Coronary artery (tissue), 2 donors: ENCODE measurements around the gene ACBD6.

Source experiments
- DNase-seq: peaks from one replicate; pipeline ENCODE4 v3.0.0-alpha.2; 2017; ENCODE audit warnings: low spot score
- H3K27ac ChIP-seq, 2 donors: fragments of 200-600 bp; sonication (generic); one replicate each; pipeline ENCODE4 v1.5.1; 2016 to 2019
- H3K4me3 ChIP-seq: fragments of 200-600 bp; sonication (generic); 2 replicates; pipeline ENCODE4 v1.5.1; 2016; ENCODE audit warnings: mild to moderate bottlenecking, moderate library complexity
- TF ChIP-seq, protein P1 (sequence below): fragments of 200-600 bp; sonication (generic); IDR thresholded peaks from one replicate; pipeline ENCODE4 v1.5.1; 2019; ENCODE audit warnings: antibody characterized with exemption

Gene ACBD6

DNA sequence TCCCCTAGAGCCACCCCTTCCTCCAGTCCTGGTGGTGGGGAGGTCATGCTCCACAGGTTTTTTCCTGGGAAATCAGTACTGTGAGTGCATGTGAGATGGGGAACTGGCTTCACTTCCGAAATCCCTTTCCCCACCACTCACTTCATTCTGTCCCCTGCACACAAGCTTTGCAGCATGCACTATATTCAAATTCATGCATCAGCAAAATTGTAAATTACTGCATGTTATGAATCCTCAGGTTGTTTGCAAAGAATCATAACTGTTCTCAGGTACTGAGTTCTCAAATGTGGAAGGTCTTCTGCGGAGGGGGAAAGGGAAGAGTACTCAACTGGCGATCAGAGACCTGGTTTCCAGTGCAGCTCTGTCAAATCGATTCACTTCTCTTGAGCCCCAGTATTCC is 230.0 kb downstream of the ACBD6 start:
- no peak for DNase-seq
- TF ChIP-seq, protein P1, sequence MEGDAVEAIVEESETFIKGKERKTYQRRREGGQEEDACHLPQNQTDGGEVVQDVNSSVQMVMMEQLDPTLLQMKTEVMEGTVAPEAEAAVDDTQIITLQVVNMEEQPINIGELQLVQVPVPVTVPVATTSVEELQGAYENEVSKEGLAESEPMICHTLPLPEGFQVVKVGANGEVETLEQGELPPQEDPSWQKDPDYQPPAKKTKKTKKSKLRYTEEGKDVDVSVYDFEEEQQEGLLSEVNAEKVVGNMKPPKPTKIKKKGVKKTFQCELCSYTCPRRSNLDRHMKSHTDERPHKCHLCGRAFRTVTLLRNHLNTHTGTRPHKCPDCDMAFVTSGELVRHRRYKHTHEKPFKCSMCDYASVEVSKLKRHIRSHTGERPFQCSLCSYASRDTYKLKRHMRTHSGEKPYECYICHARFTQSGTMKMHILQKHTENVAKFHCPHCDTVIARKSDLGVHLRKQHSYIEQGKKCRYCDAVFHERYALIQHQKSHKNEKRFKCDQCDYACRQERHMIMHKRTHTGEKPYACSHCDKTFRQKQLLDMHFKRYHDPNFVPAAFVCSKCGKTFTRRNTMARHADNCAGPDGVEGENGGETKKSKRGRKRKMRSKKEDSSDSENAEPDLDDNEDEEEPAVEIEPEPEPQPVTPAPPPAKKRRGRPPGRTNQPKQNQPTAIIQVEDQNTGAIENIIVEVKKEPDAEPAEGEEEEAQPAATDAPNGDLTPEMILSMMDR: no peak
- H3K4me3 ChIP-seq: no peak overlapping the region
- no peak overlapping the region for H3K27ac ChIP-seq

GRCh38 chr1:180271272-180272255 is 230.8 kb downstream of the ACBD6 start:
- Histone ChIP-seq H3K27ac (no peak overlapping the region), H3K4me3 (no peak overlapping the region)
- TF ChIP-seq, protein P1: no peak
- DNase-seq: peak; percentile 68

DNA sequence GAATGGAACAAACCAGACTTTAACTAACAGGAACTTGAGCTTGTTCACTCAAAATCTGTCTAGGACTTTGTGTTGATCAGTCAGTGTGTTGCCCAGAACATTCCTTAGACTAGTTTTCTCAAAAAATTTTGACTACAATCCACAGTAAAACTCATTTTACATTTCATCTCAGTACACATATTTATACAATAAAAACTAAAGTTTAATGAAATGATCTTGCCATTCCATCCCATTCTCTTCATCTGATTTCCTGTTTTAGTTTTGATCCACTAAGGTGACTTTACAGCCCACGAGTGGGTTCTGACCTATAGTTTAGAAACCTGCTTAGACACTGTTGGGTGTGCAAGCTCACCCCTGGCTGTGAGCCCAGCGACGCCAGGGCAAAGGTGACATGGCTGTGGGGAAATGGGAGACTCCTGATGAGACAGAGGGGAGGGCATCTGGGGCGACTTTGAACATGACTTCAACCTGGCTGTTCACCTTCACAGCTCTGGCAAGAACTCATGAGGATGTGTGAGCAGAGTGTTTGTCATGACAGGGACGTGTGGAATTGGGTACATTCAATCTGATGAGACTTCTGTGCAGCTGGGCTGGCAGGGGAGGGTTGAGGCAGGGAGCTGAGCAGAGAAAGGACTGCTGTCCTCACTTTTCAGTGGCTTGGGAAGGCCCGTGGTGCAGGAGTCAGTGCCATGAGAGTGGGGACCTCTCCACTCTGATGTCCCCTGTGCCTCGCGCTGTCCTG is 231.7 kb downstream of the ACBD6 start:
- no peak overlapping the region for H3K4me3 ChIP-seq
- TF ChIP-seq, protein P1: no peak
- H3K27ac ChIP-seq: no peak overlapping the region
- DNase-seq: peak; percentile 28

DNA sequence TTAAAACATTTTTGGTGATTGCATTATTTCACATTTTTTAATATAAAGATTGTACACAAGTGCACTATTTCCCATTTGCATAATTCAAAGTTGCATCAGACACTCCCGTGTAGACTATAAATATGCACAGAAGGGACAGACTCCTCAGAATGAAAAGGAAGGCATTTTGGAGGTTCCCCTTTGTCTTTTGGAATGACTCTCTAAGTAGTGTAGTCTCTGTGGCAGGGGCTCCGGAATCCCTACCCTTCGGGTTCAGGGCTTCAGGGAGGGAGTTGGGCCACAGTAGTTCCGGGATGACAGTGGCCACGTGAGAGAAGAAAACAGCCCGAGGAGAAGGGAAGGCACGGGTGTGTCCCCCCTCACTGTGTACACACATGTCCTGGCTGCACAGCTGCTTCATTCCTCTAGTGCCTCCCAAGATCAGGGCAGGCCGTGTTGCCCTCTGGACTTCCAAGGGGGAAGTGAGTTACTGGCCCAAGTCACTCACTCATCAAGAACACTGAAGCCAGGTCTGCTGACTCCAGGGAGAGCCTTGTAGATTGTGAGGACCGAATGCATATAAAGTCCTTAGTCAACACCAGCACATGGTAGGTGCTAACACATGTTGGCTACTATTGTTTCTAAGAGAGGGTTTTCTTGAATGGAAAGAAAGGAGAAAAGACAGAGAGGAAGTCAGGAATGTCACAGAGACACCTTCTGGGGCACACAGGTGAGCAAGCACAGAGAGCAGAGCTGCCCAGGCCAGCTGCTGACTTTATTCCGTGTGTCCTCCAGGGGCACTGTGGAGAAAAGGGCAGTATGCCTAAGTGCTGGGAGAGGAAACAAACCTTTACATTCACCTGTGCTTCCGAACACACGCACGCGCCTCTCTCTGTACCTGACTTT is 232.5 kb downstream of the ACBD6 start:
- H3K4me3 ChIP-seq: no peak overlapping the region
- H3K27ac ChIP-seq: peak overlapping the region in 1 of 2 donors; percentile 38
- DNase-seq: peak; percentile 62
- TF ChIP-seq, protein P1: no peak

- Histone ChIP-seq H3K27ac (no peak overlapping the region), H3K4me3 (no peak overlapping the region)
- DNase-seq: peak; percentile 54
- TF ChIP-seq, protein P1: no peak
Observed at GRCh38 chr1:180268556-180269075, 233.8 kb downstream of the ACBD6 start.

DNA sequence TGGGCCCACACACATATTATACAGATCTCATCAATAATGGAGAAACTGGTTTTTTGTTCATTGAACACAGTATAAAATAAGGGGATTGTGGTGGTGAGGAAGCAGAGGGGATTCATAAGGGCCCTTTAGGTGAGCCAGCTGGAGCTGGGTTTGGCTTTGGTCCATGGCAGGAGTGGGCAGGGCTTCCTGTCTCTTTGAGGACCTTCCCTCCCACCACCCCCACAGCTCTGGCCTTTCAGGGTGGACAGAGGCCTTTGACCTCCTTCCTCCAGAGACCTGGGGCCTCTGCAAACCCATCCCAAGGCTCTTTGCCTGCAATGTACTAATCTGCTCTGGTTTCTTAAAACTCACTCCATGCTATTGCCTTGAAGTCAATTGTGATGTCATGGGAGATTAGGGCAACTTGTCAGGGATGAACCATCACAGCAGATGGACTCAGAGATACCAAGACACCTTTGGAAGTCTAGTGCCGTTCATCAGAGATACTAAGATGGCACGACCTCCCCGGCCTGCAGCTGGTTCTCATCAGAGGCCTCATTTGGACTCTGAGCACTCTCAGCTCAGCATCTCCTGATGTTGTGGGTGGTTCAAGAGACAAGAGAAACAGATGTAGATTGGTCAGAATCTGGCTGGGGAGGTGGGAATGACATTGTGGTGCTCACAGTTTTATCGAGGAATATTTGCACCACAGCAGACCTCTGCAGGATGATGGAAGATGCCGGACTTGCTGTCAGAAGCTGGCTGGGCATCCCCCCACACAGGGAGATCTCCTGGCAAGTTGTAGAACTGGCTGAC is 234.4 kb downstream of the ACBD6 start:
- DNase-seq: peak; percentile 53
- H3K27ac ChIP-seq: no peak overlapping the region
- TF ChIP-seq, protein P1: no peak
- H3K4me3 ChIP-seq: no peak overlapping the region
